Measurements from ENCODE around the gene ATF7. TPM values are rescaled to one million over a fixed set of nuclear protein-coding genes. Genes with fewer than 3 reads are reported as not detected.
A peak's percentile ranks its signal among the peaks of the same experiment; 100 is the strongest.

Gene ATF7
- total RNA-seq, 1 experiment from 2014 or later = 31.6 TPM

DNA sequence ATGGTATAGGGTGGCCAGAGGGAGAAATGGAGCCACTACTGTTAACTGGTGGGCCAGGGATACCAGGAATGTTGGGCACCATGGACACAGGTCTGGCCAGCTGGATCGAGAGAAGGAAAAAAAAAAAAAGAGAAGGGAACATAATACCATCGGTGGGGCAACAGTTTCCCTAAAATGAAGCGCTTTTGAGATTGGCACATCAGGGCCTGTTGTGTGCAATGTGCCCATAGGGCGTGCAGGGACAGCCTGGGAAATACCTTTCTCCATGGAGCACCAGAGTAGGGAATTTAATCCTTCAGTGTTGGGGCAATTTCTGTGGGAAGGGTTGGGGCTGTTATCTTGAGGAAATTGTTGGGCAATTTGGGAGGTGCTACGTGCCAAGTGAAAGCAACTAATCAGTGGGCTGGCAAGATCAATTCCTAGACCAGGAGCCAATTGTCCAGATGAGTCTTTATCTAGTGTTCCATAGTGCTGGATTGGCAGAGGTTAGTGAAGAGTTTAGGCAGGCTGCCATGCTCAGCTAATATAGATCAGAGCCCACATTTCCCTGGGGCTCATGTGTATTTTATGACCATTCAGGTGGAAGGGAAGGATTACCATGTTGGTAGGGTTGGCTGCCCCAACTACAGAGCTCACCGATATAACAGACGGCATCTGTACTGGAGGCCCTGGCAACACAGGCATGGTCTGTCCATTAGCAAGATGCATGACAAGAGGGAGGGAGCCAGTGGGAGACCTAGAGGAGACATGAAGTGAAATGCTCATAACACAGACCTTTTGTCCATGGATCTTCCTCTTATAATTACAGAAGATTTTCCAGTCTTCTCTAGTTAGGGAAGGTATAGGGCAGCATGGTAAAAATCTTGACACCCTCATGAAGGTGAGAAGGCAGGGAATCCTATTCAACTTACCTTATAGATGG is 93.4 kb downstream of the ATF7 start:
- no peak for DNase-seq (ENCODE audit: extremely low read depth, low read depth)

GRCh38 chr12:53532021-53532420 is 94.2 kb downstream of the ATF7 start:
- no peak for DNase-seq (ENCODE audit: extremely low read depth, low read depth)

- DNase-seq (ENCODE audit: extremely low read depth, low read depth) = no peak
These were observed 95.3 kb downstream of the ATF7 start for GRCh38 chr12:53530920-53531319.

DNA sequence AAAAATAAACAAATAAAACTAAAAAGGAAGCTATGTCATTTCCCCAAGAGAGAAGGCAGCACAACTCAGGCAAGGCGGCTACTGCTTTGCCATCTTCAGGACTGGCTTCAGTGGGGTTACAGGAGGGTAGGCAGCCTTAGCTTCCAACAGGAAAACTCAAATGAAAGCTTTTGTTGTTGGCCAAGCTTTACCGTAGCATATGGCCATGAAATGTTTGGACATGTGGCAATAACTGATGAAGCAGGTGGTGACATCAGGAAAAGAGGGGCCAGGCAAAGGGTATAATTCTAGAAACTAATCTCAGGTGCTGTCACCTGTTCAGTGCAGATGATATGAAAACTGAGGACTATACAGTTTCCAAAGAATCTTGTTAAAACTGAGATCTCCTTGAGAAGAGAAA is 96.1 kb downstream of the ATF7 start:
- no peak for DNase-seq (ENCODE audit: extremely low read depth, low read depth)

GRCh38 chr12:53524476-53524875 is 101.7 kb downstream of the ATF7 start:
- DNase-seq (ENCODE audit: extremely low read depth, low read depth) = no peak

DNA sequence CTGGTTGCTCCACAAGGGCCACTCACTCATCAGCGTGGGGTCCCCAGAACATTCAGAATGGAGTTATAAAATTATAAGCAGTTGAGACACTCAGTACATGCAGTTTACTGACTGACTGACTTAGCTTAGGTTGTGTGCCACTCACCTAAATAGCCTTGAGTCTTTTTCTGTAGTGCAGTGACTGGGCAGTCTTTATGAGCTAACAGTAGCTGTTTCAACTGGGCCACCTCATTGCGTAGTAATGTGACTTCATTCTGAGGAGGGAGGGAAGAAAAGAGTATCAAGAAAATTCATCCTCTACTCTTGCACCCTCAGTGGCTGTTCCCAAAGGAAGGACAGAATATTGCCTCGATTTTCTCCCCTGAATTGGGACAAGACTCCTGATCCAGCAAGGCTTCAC is 103.1 kb downstream of the ATF7 start:
- DNase-seq (ENCODE audit: extremely low read depth, low read depth) = no peak

DNA sequence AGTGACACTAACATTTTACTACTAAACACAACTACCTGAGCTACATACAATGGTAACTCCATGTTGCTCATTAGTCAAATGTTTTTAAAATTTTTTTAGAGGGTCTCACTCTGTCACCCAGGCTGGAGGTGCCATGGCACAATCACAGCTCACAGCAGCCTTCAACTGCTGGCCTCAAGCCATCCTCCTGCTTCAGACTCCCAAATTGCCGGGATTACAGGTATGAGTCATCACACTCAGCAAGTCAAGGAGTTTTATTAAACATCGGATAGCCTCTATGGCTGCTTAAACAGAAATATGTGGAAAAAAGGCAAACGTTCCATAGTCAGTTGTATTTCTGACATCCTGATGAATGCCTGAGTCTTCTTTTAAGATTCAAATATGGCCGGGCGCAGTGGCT is 107.8 kb downstream of the ATF7 start:
- no peak for DNase-seq (ENCODE audit: extremely low read depth, low read depth)

GRCh38 chr12:53516758-53517455 is 109.3 kb downstream of the ATF7 start:
- DNase-seq (ENCODE audit: extremely low read depth, low read depth) = no peak

DNA sequence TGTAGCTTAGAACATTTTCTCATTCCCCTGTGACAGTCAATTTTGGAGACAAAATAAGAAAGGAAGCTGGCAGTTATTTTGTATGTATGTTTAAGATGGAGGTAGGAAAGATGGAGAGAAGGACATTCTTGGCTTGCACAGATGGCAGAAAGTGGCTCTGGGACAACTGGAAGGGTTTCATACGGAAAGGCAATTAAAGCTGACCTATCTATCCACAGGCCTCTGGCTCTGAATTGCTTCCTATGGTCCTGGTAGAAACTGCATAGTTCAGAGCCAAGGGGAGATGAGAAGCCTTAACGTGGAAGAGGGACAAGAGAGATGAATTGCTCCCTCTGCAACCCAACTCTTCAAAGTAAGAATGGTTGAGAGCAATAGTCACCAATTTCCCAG is 110.9 kb downstream of the ATF7 start:
- DNase-seq (ENCODE audit: extremely low read depth, low read depth) = no peak

GRCh38 chr12:53514628-53515290 is 111.4 kb downstream of the ATF7 start:
- DNase-seq (ENCODE audit: extremely low read depth, low read depth) = no peak

- DNase-seq (ENCODE audit: extremely low read depth, low read depth) = no peak
These were observed 112.3 kb downstream of the ATF7 start for GRCh38 chr12:53513712-53514410.

DNA sequence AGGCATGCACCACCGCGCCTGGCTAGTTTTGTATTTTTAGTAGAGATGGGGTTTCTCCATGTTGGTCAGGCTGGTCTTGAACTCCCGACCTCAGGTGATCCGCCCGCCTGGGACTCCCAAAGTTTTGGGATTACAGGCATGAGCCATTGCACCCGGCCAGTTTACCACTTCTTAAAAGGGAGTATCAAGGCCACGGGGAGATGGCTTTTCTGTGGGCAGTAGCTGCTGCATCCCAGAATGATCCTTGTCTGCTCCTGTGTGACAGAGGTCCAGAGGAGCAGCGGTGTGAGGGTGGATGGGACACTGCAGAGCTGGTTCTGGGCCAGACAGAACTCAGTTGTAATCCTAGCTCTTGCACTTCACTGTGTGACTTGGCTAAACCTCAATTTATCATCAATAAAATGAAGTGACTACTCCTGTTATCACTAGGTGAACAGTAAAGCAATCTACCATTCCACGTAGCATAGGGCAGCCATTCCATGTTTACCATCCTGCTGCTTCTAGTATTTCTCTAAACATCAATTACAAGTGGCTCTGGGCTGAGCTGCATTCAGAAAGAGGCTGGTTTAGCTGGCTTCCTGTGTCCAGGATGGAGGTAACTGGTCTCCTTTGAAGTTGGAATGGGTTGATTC is 115.9 kb downstream of the ATF7 start:
- no peak for DNase-seq (ENCODE audit: extremely low read depth, low read depth)

DNA sequence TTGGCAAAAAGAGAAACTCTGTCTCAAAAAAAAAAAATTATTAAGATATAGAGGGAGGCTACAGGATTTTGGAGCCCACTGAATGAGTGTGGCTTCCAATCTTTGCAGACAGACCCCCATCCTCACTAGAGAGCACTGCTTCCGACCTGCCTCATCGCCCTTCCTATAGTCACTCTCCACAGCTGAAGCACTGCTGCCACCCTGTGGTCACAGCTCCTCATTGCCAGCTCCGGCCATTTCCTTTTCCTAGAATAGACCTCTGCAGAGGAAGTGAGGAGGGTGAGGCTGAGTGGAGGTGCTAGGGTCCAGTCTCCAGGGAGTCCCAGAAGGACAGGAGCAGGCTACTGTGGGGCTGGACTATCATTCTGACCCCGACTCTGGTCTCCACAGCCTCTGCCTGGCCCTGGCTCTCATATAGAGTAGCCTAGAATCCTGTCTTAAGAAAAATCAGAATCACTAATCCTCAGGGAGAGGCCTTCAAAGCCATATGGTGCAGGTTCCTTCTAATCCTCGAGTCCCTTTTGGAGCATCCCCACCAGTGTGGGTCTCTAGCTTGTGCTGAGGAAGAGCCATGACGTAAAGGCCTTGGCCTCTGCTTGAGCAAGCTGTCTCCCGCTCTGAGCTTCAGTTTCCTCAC is 117.5 kb downstream of the ATF7 start:
- DNase-seq (ENCODE audit: extremely low read depth, low read depth) = peak; percentile 86

DNA sequence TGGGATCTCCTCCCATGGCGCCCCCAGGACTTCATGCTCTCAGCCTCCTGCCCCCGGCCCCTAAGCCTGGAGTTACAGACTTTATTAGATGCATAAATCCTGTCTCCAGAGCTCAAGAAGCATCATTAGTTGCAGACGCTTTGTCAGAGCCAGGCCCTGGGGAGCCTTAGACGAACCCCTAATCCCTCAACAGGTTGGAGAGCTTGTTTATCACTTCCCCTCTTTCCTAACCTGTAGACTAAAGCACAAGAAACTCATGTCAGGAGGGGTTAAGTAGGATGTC is 118.6 kb downstream of the ATF7 start:
- DNase-seq (ENCODE audit: extremely low read depth, low read depth) = no peak

GRCh38 chr12:53506881-53507602 is 119.1 kb downstream of the ATF7 start, which contains the start of gene NPFF:
Gene NPFF (minus strand): TSS chr12:53507484. CDS start chr12:53507474, 10 bp downstream.
- no peak for DNase-seq (ENCODE audit: extremely low read depth, low read depth)

DNA sequence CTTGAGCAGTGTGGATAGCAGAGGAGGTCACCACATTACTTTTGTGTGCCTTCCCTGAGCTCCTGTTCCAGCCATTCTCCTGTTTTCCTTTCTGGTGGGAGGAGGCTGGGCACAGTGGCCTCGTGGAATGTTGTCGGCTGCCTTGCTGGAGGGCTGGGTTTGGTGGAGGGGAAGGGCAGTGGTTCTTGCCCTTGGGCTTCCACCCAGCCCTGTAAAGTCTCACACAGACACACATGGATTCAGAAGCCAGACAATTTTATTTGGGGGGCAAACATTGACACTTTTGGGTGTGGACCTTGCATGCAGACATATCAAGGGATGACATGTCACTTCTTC is 119.8 kb downstream of the ATF7 start:
- no peak for DNase-seq (ENCODE audit: extremely low read depth, low read depth)

DNA sequence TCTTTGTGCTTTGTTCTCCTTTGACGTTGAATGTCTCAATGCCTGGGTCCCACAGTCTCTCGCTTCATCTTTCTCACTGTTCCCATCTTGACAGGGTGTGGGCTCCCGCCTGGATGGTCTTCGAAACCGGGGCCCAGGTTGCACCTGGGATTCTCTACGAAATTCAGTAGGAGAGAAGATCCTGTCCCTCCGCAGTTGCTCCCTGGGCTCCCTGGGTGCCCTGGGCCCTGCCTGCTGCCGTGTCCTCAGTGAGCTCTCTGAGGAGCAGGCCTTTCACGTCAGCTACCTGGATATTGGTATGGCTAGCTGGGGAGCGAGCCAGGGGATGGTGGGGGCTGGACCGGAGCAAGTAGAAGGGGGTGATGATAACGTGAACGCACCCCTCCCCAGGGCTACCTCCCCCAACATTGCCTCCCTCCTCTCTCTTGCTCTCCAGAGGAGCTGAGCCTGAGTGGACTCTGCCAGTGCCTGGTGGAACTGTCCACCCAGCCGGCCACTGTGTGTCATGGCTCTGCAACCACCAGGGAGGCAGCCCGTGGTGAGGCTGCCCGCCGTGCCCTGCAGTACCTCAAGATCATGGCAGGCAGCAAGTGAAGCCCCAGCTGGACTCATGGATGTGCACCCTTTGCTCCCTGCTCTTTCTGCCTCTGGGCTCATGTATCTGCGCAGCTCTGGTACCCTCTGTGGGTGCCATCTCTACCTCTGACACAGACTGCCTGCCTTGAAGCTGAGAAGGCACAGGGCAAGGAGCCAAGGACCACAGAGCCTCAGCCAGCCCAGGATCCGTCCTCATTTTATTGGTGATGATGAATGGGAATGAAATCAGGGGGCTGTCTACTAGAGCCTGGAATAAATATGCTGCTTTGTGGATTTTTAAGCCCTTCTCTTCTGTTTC is 120.4 kb downstream of the ATF7 start:
- no peak for DNase-seq (ENCODE audit: extremely low read depth, low read depth)

GRCh38 chr12:53505086-53505485 is 121.1 kb downstream of the ATF7 start:
- no peak for DNase-seq (ENCODE audit: extremely low read depth, low read depth)

All from NCI-H460 (cell line).